Neural cell (in vitro differentiated cells): ENCODE results near the gene TSPAN17.

Source experiments
- EZH2 ChIP-seq: fragments of 200-600, 300-800 bp; shearing (Covaris generic), sonication (generic); IDR thresholded peaks from 2 replicates; pipeline ENCODE4 v1.6.1; 2014; ENCODE audit warnings: antibody characterized with exemption, low read length, borderline replicate concordance, mild to moderate bottlenecking; ENCODE audit not compliant: insufficient read depth, poor library complexity, severe bottlenecking
- POLR2AphosphoS5 ChIP-seq: IDR thresholded peaks from 2 replicates; pipeline ENCODE4 v1.6.1; 2012
- TF ChIP-seq, protein P1 (sequence below): fragments of 450-650 bp; IDR thresholded peaks from 2 replicates; pipeline ENCODE4 v1.5.1; 2014; ENCODE audit warnings: antibody characterized with exemption, mild to moderate bottlenecking, moderate library complexity; ENCODE audit not compliant: poor library complexity, severe bottlenecking

DNA sequence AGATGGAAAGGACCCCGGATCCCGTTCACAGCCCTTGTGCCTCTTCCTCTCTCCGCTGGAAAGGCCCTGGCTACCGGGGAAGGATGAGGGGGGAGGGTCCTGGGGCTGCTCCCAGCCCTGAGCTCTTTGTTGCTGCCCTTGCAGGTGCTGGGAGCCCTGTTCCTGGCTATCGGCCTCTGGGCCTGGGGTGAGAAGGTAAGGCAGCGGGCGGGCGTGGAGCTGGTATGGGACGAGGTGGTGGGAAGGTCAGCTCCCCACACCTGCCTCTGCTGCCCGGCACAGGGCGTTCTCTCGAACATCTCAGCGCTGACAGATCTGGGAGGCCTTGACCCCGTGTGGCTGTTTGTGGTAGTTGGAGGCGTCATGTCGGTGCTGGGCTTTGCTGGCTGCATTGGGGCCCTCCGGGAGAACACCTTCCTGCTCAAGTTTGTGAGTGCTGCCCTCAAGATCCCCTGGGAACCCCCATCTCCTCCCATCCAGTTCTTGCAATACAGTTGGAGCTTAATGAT lies 4.2 kb downstream of the TSPAN17 start:
- TF ChIP-seq EZH2 (no peak), POLR2AphosphoS5 (no peak)
- TF ChIP-seq, protein P1, sequence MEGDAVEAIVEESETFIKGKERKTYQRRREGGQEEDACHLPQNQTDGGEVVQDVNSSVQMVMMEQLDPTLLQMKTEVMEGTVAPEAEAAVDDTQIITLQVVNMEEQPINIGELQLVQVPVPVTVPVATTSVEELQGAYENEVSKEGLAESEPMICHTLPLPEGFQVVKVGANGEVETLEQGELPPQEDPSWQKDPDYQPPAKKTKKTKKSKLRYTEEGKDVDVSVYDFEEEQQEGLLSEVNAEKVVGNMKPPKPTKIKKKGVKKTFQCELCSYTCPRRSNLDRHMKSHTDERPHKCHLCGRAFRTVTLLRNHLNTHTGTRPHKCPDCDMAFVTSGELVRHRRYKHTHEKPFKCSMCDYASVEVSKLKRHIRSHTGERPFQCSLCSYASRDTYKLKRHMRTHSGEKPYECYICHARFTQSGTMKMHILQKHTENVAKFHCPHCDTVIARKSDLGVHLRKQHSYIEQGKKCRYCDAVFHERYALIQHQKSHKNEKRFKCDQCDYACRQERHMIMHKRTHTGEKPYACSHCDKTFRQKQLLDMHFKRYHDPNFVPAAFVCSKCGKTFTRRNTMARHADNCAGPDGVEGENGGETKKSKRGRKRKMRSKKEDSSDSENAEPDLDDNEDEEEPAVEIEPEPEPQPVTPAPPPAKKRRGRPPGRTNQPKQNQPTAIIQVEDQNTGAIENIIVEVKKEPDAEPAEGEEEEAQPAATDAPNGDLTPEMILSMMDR: no peak
